DND-41 (cell line): ENCODE results near the gene L3MBTL1.

Experiments used
- CTCF ChIP-seq: IDR thresholded peaks from 2 replicates; pipeline ENCODE4 v1.5.1; 2012; ENCODE audit warnings: borderline replicate concordance, low read length, moderate library complexity, mild to moderate bottlenecking; ENCODE audit not compliant: poor library complexity, severe bottlenecking; ENCODE audit errors: extremely low read depth
- EZH2 ChIP-seq: IDR thresholded peaks from 3 replicates; pipeline ENCODE4 v1.6.1; 2012; ENCODE audit warnings: borderline replicate concordance, low read depth, mild to moderate bottlenecking, moderate library complexity, low read length, inconsistent platforms; ENCODE audit not compliant: severe bottlenecking

- TF ChIP-seq CTCF (no peak), EZH2 (no peak)
These were observed 43.0 kb downstream of the L3MBTL1 start for GRCh38 chr20:43550456-43550855.
